Left cardiac atrium (tissue), 4 donors: ENCODE measurements around the gene PSEN2. TPM values are rescaled to one million over a fixed set of nuclear protein-coding genes. Genes with fewer than 3 reads are reported as not detected.
"Not testable (repeated sequence)": the region's sequence is repeated elsewhere in the genome, so short reads cannot be mapped to it uniquely, and the experiment has no call there.

Experiments
- ATAC-seq, 2 donors: fragments of 200-7000 bp; cut with Tn5 transposase; one replicate each; pipeline ENCODE4 v1.9.1; 2020; ENCODE audit warnings: mild to moderate bottlenecking in 2 of 2, moderate library complexity in 2 of 2
- DNase-seq: peaks from one replicate; pipeline ENCODE4 v3.0.0-alpha.2; 2020
- intact Hi-C, 2 donors: fragments of 100-400 bp; cut with DNase I; formaldehyde crosslinking; loops; one replicate each; pipeline versions ENCODE4 v1.14.1 to v1.15.1; 2022 to 2023
- total RNA-seq, 2 donors: library from RNA; stranded (reverse); fragmentation: NEBNext Ultra II Directional; extraction: Animal tissue kit (Norgen Biotek cat#: 25700); gene quantifications; one replicate each; pipeline ENCODE4 v1.2.1, GENCODE V29; 2021
- donor health status: DM: no; HTN: yes; CAD: no.
- donor health status: DM: no; HTN: yes; CAD: no; lungs with severe emphysema.
- donor health status: DM: yes; HTN: yes; CAD: no.
- donor health status: Dilated cardiomyopathy.

Gene PSEN2
- total RNA-seq, 2 donors from 2014 or later, result 17.8 to 23.6 TPM

DNA sequence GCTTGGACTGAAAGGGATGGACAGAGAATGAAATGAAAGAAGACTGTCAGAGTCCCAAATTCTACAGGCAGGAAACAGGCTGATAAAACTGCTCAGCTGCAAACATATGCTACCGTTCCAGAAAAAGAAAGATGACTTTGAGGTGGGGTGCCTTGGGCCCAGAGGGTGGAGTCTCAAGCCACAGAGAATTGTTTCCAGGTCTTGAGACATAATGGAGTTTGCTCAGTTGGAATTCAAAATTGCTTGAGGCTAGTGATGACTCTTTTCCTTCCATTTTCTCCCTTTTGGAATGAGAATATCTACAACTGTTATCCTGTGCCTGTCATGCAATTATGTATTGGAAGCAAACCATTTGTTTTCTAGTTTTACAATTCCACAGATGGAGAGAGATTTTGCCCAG is 23.6 kb upstream of the PSEN2 start:
- DNase-seq (no peak), ATAC-seq (no peak)
- intact Hi-C loops, result no loop called here

DNA sequence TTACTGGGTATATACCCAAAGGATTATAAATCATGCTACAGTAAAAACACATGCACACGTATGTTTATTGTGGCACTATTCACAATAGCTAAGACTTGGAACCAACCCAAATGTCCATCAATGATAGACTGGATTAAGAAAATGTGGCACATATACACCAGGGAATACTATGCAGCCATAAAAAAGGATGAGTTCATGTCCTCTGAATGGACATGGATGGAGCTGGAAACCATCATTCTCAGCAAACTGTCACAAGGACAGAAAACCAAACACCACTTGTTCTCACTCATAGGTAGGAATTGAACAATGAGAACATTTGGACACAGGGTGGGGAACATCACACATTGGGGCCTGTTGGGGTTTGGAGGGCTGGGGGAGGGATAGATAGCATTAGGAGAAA is 15.9 kb upstream of the PSEN2 start:
- ATAC-seq, DNase-seq, intact Hi-C loops: not testable (repeated sequence)

DNA sequence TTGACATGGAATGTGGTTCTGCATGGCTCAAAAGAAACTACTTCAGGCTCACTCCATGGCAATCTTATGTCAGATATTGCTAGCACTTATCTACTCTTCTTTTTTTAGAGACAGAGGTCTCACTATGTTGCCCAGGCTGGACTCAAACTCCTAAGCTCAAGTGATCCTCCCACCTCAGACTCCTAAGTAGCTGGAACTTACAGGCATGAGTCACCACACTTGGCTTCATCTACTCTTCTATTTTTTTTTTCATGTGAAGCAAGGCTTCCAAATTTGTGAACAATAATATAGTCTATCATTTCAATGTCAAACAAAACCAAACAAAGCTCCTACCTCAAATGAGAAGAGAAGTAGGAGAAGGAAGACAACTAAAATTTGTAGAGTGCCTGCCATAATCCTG is 7.5 kb upstream of the PSEN2 start:
- peak in 1 of 2 donors; percentile 57 for ATAC-seq
- intact Hi-C loops, result no loop called here
- DNase-seq, result no peak

DNA sequence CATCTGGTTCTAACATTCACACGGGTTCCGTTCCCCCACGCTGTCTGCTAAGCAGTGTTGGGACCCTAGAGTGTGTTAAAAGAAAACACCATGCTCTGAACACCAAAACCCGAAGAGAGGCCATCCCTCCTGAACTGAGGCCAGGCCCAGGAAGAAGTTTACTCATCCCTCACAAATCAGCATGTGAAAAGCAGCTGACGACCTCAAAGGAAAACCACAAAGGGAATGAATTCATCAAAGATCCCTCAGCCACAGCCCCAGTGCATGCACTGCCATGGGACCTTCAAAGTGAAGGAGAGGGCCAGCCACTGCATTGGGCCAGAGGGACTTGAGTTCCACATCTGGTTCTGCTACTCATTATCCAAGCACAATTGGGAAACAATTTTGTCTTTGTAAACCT is 7.0 kb upstream of the PSEN2 start:
- peak in 1 of 2 donors; percentile 22 for ATAC-seq
- intact Hi-C loops, result no loop called here
- DNase-seq, result no peak

GRCh38 chr1:226864311-226864710 is 6.1 kb upstream of the PSEN2 start:
- DNase-seq (no peak), ATAC-seq (no peak)
- intact Hi-C loops, result no loop called here

GRCh38 chr1:226865590-226865989 is 4.8 kb upstream of the PSEN2 start:
- no peak for ATAC-seq
- no peak for DNase-seq

GRCh38 chr1:226867461-226868054 is 2.9 kb upstream of the PSEN2 start:
- intact Hi-C loops, result no loop called here
- ATAC-seq (no peak), DNase-seq (no peak)

More at GRCh38 chr1:226865590-226865989, 4.8 kb upstream of the PSEN2 start:
- intact Hi-C loops, result no loop called here

DNA sequence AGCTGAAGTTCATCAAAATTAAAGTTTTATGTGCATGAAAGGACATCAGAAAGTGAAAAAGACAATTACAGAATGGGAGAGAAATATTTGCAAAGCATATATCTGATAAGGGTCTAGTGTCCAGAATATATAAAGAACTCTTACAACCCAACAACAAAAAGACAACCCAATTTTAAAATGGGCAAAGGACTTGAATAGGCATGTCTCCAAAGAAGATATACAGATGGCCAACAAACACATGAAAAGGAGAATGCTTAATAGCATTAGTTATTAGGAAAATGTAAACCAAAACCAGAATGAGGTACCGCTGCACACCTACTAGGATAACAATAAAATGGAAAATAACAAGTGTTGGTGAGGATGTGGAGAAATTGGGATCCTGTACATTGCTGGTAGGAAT is 1.7 kb upstream of the PSEN2 start:
- intact Hi-C loops, result no loop called here
- no peak for DNase-seq
- ATAC-seq, result no peak

DNA sequence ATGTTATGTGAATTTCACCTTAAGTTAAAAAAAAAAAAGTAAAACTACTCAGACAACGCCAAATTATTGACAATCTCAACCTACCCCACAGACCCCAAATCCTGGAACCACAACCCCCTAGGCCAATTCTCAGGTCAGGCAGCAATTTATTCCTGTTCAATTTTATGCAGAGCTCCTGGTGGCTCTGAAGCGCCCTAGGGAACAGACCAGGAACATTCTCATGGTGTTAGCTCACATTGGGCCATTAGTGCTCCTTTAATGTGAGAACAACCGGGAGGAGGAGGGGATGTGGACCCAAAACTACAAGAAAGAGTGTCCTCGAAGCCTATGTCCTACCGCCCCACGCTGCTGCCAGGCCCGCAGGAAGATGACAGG is 403 bp upstream of the PSEN2 start:
- ATAC-seq, result no peak
- intact Hi-C loops, result no loop called here
- DNase-seq, result no peak

DNA sequence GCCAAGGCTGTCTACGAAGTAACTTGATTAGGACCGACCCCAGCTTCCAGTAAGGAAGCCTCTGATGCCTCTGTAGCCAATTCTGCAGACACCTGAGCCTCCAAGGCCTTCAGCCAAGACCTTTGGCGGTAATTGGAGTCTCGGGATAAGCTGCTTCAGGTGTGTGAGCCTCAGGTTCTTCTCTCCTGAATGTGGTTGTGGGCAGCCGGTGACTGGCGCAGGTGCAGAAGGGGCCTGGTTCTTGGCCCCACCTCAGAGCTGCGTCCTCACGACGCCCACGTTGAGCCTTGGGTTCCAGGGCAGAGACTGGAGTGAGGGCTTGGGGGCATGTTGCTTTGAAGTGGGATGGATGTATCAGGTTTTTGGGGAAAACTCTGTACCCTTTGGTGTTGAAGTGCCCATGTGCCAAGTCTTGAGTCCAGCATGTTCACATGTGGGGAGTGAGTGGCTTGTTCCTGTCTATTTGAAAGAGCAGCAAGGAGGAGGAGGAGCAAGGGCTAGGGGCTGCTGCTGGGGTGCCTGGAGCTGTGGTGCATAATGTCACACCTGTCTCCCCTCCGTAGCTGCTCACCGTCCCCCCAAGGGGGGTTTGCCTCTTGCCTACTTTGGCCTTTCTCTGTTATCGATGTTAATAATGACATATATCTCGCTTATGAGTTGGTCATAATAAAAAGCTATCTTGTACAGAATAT is 1.4 kb downstream of the PSEN2 start:
- no peak for DNase-seq
- intact Hi-C loops, result no loop called here
- no peak for ATAC-seq

GRCh38 chr1:226872437-226872836 is 2.0 kb downstream of the PSEN2 start:
- ATAC-seq (no peak), DNase-seq (no peak)
- intact Hi-C loops, result no loop called here

GRCh38 chr1:226873771-226874578 is 3.6 kb downstream of the PSEN2 start:
- intact Hi-C loops, result no loop called here
- ATAC-seq, result no peak
- DNase-seq, result no peak

- no peak for ATAC-seq
- intact Hi-C loops, result no loop called here
- no peak for DNase-seq
Observed at GRCh38 chr1:226874579-226875425, 4.4 kb downstream of the PSEN2 start.

- DNase-seq (peak; percentile 41), ATAC-seq (peak in 1 of 2 donors; percentile 28)
- intact Hi-C loops, result no loop called here
Observed at GRCh38 chr1:226875641-226876295, 5.4 kb downstream of the PSEN2 start.

- intact Hi-C loops, result no loop called here
- ATAC-seq (no peak), DNase-seq (no peak)
Observed at GRCh38 chr1:226877669-226878068, 7.3 kb downstream of the PSEN2 start.

- ATAC-seq (no peak), DNase-seq (no peak)
- intact Hi-C loops, result no loop called here
Observed at GRCh38 chr1:226880372-226881287, 10.2 kb downstream of the PSEN2 start.

- no peak for ATAC-seq
- intact Hi-C loops, result no loop called here
Observed at GRCh38 chr1:226881515-226882185, 11.2 kb downstream of the PSEN2 start.

More at GRCh38 chr1:226881515-226882185, 11.2 kb downstream of the PSEN2 start:
- no peak for DNase-seq
